ENCODE measurements around the gene CMSS1.

DNA sequence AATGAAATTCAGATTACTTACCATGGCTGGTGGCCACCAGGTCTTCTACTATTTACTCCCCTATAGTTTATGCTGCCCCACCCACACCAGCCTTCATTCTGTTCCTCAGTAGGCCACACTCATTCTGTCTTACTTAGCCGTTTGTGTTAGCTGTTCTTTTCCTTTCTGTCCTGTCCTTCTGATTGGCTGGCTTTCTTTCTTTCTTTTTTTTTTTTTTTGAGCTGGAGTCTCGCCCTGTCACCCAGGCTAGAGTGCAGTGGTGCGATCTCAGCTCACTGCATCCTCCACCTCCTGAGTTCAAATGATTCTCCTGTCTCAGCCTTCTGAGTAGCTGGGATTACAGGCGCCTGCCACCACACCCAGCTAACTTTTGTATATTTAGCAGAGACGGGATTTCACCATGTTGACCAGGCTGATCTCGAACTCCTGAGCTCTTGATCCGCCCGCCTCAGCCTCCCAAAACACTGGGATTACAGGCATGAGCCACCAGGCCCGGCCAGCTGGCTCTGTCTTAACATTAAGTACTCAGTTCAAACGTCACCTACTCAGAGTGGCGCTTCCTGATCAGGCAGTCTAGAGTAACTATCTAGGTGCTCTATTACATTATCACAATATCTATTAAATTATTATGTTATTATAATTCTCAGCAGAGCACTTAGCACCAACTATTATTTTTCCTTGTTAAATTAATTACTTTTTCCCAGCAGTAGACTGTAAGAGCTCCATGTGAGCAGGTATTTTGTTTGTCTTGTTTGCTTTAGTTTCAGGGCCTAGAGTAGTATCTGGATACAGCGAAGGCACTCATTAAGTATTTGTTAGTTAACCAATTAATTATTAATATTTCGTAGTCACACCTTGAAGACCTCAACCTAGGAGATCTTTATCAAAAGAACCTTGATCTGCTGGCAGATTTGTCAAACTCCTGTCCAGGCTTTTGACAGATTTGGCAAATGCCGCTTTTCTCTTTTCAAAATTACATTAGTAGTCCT is 6.4 kb downstream of the CMSS1 start:
- TF ChIP-seq CTCF (conservative IDR thresholded peaks at IDR 0.05; ENCODE audit: low read depth, low read length) (no peak), EZH2 (IDR thresholded peaks at IDR 0.05; ENCODE audit: borderline replicate concordance, low read depth, low read length, poor library complexity, severe bottlenecking) (no peak)

Measured in A673 (cell line).